HG03108 (cell line): ENCODE data around the gene ILK.
A peak's percentile ranks its signal among the peaks of the same experiment; 100 is the strongest.

Experiments
- ATAC-seq: cut with Tn5 transposase; IDR thresholded peaks from one replicate; pipeline ENCODE4 v1.9.1; 2021; ENCODE audit warnings: moderate library complexity; ENCODE audit not compliant: unreplicated experiment

ILK gene

DNA sequence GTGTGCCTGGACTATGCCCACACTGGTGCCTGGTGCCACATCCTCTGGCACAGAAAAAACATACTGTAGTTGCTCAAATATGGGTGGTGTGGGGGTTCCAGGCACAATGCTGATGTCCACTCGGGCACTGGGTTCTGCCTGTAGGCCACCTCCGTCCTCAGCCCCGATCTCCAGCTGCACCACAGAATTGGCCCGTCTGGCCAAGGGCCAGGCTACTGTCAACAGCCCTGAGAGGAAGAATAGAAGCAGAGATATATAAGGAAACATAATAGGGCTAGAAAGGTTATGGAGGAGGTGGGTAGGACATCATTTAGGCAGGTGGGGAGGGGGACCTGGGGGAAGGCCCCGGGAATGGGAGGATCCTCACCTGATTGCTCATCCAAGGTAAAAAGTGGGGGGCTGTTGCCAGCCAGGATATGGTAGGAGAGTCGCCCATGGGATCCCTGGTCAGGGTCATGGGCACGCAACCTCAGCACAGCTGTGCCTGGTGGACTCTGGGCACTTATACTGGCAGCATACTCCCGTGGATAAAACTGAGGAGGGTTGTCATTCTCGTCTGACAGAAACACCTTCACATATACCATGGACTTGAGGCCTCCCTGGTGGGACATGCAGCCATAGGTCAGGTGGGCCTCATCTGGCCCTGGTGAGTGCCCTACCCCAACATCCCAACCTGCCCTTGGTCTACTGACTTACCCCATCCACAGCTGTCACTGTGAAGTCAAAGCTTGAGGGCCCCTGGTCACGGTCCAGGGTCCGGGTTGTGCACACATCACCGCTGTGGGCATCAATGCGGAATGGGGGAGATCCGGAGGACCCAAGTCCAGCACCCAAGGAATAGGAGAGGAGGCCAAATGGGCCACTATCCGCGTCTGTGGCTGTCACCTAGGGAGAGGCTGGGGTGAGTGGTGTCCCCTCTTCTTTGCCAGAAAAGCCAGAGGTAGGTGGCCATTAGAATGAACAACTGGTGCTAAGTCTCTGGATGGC lies 30.1 kb downstream of the ILK start:
- ATAC-seq = no peak

DNA sequence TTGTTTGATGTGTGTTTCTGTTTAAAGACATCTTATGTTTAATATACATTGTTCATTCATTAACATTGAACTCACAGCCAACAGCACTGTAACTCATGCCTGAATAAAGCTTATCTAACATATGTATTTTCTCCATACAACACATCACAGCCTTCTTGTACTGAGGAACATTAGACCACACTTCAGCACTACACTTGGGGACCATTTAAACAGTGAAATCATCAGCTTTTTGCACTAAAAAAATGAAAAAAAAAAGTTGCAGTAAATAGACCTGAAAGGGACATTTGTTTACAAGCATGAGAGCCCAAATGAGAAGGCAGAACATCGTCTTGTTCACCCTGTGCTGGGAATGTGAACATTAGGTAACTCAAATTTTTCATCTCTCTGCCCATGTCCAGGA lies 31.0 kb downstream of the ILK start:
- ATAC-seq = no peak

DNA sequence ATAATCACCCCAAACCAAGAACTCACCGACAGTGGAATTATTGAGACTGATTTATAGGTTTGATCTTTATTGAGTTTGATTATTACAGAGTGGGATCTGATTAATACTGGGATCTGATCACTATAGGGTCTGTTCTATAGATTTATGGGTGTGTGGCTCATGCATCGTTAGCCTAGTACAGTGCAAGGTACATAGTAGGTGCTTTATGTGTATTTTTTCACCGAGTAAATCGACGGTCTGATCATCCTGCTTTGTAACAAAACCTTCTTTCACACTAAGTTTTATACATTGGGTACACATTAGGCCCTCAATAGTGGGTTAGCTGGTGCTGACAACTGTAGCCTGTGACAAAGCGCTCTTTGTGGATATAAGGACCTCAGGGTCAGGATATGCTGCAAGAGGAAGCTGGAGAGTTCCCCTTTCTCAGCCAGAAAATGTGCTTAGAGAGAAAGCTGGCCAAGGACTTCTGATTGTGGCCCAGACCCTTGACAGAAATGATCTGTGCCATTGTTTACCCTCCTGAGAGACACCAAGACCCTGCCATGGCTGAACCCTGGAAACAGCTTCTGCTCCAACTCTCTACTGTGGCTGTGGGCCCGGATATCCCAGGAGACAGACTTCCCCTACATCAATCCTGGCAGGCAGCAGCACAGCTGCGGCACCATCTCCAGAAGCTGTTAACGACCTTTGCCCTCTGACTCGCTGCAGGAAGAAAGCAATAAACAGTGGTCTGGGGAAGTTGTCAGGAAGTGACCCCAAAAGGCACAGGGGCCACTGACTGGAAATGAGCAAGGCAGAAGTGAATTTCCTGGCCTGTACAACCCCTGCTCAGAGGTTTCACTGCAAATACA lies 31.7 kb downstream of the ILK start:
- ATAC-seq = no peak

DNA sequence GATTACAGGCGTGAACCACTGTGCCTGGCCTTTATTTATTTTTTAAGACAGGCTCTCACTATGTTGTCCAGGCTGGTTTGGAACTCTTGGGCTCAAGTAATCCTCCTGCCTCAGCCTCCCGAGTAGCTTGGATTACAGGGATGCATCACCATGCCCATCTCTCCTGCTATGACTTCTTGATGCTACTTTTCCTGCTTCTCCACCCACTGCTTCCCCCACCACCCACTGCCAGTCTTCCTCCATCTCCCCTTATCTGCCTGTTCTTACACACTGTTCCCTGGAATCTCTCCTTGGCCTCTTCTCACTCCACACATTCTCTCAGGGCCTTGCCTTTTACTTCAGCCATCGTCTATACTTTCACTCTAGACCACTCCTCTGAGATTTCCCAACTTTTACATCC lies 32.9 kb downstream of the ILK start:
- ATAC-seq = no peak

DNA sequence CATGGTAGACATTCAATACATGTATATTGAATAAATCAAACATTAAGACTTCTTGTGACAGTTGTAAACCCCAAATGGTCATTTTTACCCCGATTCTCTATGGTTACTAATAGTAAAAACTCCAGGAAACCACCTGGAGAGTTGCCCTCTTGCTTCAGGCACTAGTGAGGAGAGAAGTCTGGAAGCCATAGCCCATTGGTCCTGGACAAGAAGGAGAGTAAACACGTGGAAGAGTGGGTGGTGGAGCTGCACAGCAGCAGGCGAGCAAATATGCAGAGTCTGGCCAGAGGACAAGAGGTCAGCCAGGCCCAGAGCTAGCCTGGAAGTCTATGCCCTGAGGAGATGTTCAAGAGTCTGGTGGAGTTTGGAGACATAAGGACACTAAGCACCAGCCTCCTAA lies 34.3 kb downstream of the ILK start:
- ATAC-seq = no peak

DNA sequence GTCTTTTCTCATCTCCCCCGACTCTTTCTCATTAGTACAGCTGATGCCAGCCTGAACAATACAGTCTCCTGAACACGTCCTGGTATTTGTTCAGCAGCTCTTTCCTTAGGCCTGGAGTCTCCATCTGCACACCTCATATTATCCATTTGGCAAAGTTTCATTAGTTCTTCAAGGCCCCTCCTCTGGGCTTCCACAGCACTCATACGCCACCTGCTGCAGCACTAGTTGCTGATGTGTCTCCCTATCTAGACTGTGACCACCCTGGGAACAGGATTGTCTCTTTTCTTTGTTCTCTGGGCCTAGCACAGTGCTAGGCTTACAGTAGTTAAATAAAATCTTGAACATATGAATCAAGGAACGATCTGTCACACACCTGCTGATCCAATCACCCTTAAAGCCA lies 34.9 kb downstream of the ILK start:
- no peak for ATAC-seq

DNA sequence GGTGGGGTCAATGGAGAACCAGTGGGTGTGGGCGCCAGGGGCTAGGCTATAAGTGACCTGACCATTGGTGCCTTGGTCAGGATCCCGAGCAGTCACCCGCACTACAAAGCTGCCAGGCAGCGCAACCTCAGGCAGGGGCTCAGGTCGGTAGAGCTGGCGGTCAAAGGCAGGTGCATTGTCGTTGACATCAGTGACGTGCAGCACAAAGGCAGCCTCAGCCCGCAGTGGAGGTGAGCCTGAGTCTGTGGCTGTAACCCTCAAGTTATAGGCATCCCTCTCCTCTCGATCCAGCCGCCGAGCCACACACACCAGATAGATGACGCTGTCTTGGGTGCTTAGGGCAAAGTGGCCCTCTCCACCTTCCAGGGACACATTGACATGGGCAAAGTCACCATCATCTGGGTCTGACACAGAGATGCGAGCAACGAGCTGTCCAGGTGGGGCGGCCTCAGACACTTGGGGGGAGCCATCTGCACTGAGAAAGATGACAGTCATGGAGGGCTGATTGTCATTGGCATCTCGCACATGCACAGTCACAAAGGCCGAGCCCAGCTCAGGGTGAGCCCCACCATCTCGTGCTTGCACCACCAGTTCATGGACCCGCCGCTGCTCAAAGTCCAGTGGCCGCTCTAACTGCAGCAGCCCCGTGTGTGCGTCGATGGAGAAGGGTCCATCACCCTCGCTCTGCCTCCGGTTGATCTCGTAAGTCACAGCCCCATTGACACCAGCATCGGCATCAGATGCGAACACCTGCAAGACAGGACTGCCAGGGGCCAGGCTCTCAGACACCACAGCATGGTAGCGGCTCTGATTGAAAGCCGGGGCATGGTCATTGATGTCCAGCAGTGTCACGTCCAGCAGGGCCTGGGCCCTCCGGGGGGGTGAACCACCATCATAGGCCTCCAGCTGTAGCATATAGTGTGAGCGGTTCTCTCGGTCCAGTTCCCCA lies 36.7 kb downstream of the ILK start:
- no peak for ATAC-seq

DNA sequence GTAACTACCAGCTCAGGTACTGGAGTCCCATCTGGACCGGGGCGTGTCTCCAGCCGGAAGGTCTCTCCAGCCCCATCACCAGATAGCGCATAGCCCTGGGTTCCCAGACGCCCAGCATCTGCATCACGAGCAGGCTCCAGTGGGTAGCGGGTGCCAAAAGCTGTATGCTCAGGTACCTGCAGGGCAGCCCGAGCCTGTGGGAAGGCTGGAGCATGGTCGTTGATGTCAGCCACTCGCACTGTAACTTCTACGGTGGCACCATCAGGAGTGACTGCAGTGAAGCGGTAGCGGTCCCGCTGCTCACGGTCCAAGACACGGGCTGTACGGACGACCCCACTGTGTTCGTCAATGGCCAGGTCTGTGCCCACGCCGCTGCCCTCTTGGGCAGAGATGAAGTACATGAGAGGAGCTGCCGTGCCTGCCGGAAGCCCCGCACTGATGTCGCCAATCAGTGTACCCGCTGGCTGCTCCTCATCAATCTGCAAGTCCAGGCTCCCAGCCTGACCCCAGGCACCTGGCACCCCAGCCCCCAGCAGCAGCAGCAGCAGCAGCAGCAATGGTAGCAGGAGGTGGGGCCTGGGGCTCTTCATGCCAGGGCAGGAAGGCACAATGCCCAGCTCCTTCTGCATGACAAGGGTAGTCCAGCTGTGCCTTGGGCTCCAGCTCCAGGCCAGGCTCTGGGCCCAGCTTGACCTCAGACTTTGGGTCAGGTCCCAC lies 37.6 kb downstream of the ILK start:
- no peak for ATAC-seq

DNA sequence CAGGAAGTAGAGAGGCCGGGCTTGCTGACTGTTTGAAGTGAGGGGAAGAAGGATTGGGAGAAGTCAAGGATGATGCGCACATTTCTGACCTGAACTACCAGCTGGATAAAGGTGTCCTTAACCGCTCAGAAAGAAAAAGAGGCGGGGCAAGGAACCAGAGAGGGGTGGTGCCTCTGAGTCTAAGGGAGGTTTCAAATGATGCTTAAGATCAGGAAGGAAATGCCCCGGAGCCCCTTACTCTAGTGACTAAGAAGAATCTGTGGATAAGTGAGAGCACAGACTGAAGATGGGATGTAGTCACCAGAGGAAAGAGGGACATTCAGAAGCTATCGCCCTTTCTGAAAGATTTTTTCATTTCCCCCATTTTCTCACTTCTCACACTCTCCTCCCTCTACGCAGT lies 39.4 kb downstream of the ILK start:
- ATAC-seq = no peak

DNA sequence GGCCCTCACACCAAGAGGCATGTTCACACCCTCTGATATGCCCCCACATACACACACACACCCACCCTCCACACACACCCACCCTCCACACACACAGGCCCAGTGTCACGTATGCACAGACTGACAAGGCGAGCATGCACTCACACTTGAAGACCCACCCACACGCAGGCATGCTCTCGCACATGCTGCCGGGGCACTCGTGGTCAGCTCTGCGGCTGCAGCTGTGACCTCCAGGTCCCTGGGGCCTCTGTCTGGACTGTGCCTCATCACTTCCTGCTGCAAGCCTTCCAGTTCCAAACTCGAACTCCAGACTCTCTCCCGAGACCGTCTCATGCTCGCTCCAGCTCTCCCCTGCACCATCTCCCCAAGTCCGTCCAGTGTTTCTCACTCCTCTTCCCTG lies 42.5 kb downstream of the ILK start:
- ATAC-seq = no peak

DNA sequence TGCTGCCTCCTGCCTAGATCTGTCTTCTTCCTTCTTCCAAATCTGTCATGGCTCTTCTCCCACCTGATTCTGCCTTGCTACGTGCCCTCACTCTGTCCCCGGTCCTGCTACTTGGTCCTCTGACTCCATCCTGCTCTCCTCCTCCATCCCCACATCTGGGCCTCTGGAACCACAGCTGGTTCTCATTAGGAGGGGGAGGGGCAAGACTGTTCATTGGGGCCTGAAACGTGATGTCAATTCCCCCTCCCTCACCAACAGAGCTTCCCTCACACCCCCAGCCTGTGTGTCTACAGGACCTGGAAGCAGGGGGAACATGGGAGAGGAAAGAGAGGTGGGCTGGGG lies 43.0 kb downstream of the ILK start:
- no peak for ATAC-seq

DNA sequence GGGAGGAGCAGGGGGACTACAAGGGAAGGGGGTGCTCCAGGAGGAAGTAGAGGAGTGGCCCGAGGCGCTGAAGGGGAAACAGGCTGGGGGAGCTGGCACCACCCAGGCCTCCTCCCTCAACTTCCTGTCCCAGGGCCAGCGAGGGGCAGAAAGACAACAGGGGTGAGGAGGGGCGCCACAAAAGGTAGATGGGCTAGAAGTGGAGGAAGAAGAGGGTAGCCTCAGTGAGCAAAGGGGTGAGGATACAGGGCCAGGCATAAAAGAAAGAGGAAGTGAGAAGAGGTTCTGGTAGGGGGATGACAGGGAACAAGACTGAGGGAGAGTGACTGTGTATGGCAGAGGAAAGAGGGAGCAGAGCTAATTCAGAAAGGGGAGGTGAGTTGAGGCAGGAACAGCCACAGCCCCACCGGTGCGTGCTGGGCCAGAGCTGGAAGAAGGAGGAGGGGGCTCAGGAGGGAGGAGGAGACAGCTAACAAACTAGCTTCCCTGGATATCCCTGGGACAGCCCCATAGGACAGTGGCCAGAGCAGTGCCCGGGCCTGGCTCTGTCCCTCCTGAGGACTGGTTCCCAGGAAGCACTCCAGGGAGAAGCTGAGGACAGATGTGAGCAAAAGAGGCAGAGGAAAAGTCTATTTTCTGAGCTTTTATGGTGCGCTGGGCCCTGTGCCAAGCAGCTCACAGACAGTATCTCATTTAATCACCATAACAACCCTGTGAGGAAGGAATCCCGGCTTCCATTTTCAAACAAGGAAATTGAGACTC lies 43.5 kb downstream of the ILK start:
- peak; percentile 85 for ATAC-seq

DNA sequence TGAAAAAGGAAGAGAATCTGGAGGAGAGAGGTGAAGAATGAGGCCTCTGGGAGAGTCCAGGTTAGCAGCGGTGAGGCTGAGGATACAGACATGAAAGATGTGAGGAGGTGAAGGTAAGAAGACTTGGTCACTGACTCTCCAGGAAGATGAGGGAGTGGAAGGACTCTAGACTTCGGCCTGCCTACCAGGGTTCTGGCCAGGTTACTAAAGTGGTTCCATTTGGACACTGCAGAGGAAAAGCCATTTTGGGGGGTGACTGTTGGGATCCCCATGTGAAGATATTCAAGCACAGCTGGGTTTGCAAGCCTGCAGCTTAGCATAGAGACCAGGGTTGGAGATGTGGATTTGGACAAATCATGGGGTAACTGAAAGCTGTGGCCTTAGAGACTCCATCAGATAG lies 44.3 kb downstream of the ILK start:
- ATAC-seq = no peak

DNA sequence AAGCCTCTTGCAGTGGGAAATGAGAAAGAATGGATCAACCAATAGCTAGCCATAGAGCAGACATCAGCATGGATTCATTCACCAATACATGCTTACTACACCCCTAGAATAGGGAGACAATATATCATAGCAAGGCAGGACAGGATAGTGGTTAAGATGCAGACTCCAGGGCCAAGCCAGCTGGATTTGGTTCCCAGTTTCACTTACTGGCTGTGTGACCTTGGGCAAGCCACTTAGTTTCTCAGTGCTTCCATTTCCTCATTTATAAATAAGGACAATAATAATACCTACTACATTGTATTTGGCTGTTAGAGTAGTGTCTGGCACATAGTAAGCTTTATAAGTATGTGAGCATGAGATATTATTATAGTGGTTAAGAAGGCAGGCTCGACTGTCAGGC lies 44.9 kb downstream of the ILK start:
- no peak for ATAC-seq

DNA sequence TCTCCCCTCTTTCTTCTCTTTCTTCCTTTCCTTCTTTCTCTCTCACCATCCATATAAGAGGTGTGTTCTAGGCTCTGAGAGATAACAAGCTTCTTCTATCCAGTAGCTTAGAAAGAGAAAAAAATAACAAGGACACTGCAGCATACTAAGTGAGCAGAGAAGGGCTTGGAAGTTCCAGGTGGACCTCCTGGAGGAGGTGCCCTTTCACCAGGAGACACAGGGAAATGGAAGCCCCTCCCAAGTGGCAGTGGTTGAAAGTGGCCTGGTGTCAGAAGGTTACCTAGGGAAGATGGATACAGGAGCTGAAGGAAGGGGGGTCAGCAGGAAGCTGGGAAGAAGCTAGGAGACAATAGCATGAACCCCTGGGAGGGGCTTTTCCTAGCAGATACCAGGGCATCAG lies 46.5 kb downstream of the ILK start:
- no peak for ATAC-seq

DNA sequence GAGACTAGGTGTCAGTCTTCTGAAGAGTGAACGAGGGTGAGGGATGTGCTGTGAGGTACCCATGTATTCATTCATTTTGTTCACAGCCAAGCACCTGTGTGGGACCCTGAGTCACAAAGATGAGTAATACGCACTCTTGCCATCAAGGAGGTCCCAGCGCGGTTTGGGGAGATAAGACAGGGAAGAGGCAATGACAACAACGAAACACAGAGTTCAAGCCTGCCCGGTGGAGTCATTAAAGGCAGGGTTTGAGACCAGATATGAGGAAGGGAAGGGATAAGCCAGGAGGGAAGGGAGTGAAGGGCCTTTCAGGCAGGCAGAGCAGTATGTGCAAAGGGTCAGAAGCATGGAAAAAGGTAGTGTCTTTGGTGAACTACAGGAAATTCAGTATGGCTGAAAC lies 47.4 kb downstream of the ILK start:
- no peak for ATAC-seq

DNA sequence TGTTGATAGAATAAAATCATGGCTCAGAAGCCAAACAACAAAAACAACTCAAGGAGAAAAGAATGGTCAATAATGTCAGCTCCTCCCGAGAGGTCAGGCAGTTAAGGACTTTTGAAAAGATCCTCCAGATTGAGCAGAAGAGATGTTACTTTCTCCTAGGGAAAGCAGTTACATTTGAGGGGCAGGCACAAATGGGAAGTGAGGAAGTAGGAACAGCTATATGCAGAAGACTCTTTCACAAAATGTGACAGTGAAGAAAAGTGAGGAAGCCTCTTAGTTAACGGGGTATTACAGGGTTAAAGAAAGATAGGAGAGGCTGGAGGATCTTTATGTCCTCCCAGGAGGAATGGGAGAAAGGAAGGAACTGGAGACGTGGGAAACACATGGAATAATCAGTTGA lies 48.6 kb downstream of the ILK start:
- ATAC-seq = no peak

DNA sequence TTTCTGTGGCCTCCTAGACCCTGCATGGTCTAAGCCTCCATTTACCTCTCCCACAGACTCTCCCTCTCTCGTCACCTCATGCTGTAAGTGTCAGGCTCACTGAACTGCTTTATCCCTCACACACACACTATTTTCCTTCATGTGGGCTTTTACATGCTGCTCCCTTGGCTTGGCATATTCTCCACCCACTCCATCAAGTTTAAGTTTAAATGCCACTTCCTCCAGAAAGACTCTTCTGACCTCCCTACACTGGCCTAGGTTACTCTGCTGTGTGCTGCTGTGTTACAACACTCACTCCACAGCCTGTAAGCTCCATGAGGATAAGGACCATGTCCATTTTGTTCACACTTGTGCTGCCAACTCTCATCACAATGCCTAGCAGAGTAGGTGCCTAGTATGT lies 49.5 kb downstream of the ILK start:
- ATAC-seq = no peak

DNA sequence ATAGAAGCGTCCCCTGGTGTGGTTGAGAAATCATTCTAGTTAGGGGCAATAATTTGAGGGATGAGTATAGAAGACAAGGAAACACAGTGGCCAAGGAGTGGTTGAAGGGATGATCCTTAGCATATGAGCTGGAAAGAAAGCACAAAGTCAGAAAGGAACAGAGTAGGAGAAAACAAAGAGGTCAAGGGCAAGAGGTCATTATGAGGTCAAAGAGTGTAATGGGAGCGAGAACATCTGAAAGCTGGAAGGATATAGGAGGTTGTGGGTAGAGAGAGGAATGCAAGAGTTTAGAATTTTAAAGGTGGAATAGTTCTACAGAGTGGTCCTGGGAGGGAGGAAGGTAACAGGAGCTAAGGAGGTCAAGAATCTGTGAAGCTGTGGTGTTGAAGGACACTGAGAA lies 50.1 kb downstream of the ILK start:
- no peak for ATAC-seq
